Karpas-422 (cell line): ENCODE measurements around the gene NTM. TPM values are rescaled to one million over a fixed set of nuclear protein-coding genes. Genes with fewer than 3 reads are reported as not detected.

Experiments
- DNase-seq: peaks from one replicate; pipeline ENCODE4 v3.0.0-alpha.2; 2015
- H2AFZ ChIP-seq: fragments of 200-600 bp; sonication (generic); 2 replicates; pipeline ENCODE4 v1.6.1; 2014; ENCODE audit warnings: antibody characterized with exemption, low read length, mixed read lengths
- H3K27ac ChIP-seq: fragments of 200-600 bp; sonication (generic); 2 replicates; pipeline ENCODE4 v1.5.1; 2014; ENCODE audit warnings: mild to moderate bottlenecking, low read length, moderate library complexity
- H3K27me3 ChIP-seq: fragments of 200-600 bp; sonication (generic); 2 replicates; pipeline ENCODE4 v1.6.1; 2014; ENCODE audit warnings: low read length, mixed read lengths
- H3K36me3 ChIP-seq: fragments of 200-600 bp; sonication (generic); 2 replicates; pipeline ENCODE4 v1.6.1; 2014; ENCODE audit warnings: low read length, mixed read lengths; ENCODE audit not compliant: insufficient read depth
- H3K4me1 ChIP-seq: fragments of 200-600 bp; sonication (generic); 2 replicates; pipeline ENCODE4 v1.6.1; 2014; ENCODE audit warnings: mild to moderate bottlenecking, low read length, mixed read lengths
- H3K4me2 ChIP-seq: fragments of 200-600 bp; sonication (generic); 2 replicates; pipeline ENCODE4 v1.6.1; 2014; ENCODE audit warnings: low read length, low read depth, mild to moderate bottlenecking; ENCODE audit not compliant: poor library complexity, severe bottlenecking
- H3K4me3 ChIP-seq: fragments of 200-600 bp; sonication (generic); 2 replicates; pipeline ENCODE4 v1.5.1; 2014; ENCODE audit warnings: mild to moderate bottlenecking, antibody characterized with exemption, low read length, mixed read lengths
- H3K79me2 ChIP-seq: fragments of 200-600 bp; sonication (generic); 2 replicates; pipeline ENCODE4 v1.6.1; 2014; ENCODE audit warnings: mild to moderate bottlenecking, low read length, mixed read lengths
- H3K9ac ChIP-seq: fragments of 200-600 bp; sonication (generic); 2 replicates; pipeline ENCODE4 v1.6.0; 2014; ENCODE audit warnings: low read length
- H3K9me2 ChIP-seq: fragments of 200-600 bp; sonication (generic), shearing (Covaris generic); replicated peaks from 2 replicates; pipeline ENCODE4 v1.6.0; 2014; ENCODE audit warnings: mild to moderate bottlenecking, low read length, moderate library complexity; ENCODE audit not compliant: insufficient read depth
- H3K9me3 ChIP-seq: fragments of 300-700, 200-600 bp; sonication (generic); 2 replicates; pipeline ENCODE4 v1.6.1; 2014; ENCODE audit warnings: low read length, mixed read lengths
- H4K20me1 ChIP-seq: fragments of 200-600 bp; sonication (generic); 2 replicates; pipeline ENCODE4 v1.6.1; 2014; ENCODE audit warnings: mild to moderate bottlenecking, antibody characterized with exemption, low read length, low read depth; ENCODE audit not compliant: insufficient read depth
- total RNA-seq: library from RNA; depleted of rRNA; stranded (reverse); fragments of >200 nt; shearing (Covaris generic); gene quantifications from 2 replicates; pipeline ENCODE4 v1.2.3, GENCODE V29; 2014; ENCODE audit warnings: low replicate concordance

NTM gene
- total RNA-seq, 1 experiment from 2014 or later, result not detected

- H3K9me3 ChIP-seq, result no peaks in the 10 kb centered on the region
- no peaks in the 10 kb centered on the region for H3K9me2 ChIP-seq
- H3K36me3 ChIP-seq, result no peaks in the 10 kb centered on the region
- no peaks in the 10 kb centered on the region for H4K20me1 ChIP-seq
- H3K79me2 ChIP-seq, result no peaks in the 10 kb centered on the region
- no peaks in the 10 kb centered on the region for H3K4me1 ChIP-seq
- H3K27me3 ChIP-seq, result no peaks in the 10 kb centered on the region
- no peak overlapping the region for H3K4me3 ChIP-seq
- no peak for DNase-seq
- H2AFZ ChIP-seq, result no peak overlapping the region
- no peak overlapping the region for H3K9ac ChIP-seq
- H3K27ac ChIP-seq, result no peak overlapping the region
- H3K4me2 ChIP-seq, result no peak overlapping the region
Measured at GRCh38 chr11:132022285-132022684, 651.9 kb downstream of the NTM start.

GRCh38 chr11:132022733-132023478 is 652.5 kb downstream of the NTM start:
- H3K4me3 ChIP-seq, result no peak overlapping the region
- H3K79me2 ChIP-seq, result no peaks in the 10 kb centered on the region
- H3K9ac ChIP-seq, result no peak overlapping the region
- H3K4me1 ChIP-seq, result no peaks in the 10 kb centered on the region
- no peak overlapping the region for H2AFZ ChIP-seq
- no peaks in the 10 kb centered on the region for H3K9me2 ChIP-seq
- H3K36me3 ChIP-seq, result no peaks in the 10 kb centered on the region
- no peak overlapping the region for H3K27ac ChIP-seq
- no peak for DNase-seq
- no peak overlapping the region for H3K4me2 ChIP-seq
- H3K27me3 ChIP-seq, result no peaks in the 10 kb centered on the region
- H3K9me3 ChIP-seq, result no peaks in the 10 kb centered on the region
- H4K20me1 ChIP-seq, result no peaks in the 10 kb centered on the region

- Histone ChIP-seq H3K4me2 (no peak overlapping the region), H3K79me2 (no peaks in the 10 kb centered on the region), H4K20me1 (no peaks in the 10 kb centered on the region), H3K27me3 (no peaks in the 10 kb centered on the region), H3K36me3 (no peaks in the 10 kb centered on the region), H3K9me3 (no peaks in the 10 kb centered on the region), H3K9ac (no peak overlapping the region), H3K9me2 (no peaks in the 10 kb centered on the region), H3K4me1 (no peaks in the 10 kb centered on the region), H2AFZ (no peak overlapping the region), H3K27ac (no peak overlapping the region), H3K4me3 (no peak overlapping the region)
- DNase-seq, result no peak
Measured at GRCh38 chr11:132024587-132025295, 654.3 kb downstream of the NTM start.

GRCh38 chr11:132026746-132027145 is 656.3 kb downstream of the NTM start:
- H3K79me2 ChIP-seq, result no peaks in the 10 kb centered on the region
- H3K4me2 ChIP-seq, result no peak overlapping the region
- H3K9ac ChIP-seq, result no peak overlapping the region
- no peaks in the 10 kb centered on the region for H3K9me3 ChIP-seq
- H3K27ac ChIP-seq, result no peak overlapping the region
- H3K9me2 ChIP-seq, result no peaks in the 10 kb centered on the region
- no peak overlapping the region for H3K4me3 ChIP-seq
- no peaks in the 10 kb centered on the region for H4K20me1 ChIP-seq
- no peak overlapping the region for H2AFZ ChIP-seq
- no peaks in the 10 kb centered on the region for H3K27me3 ChIP-seq
- no peak for DNase-seq
- no peaks in the 10 kb centered on the region for H3K4me1 ChIP-seq
- H3K36me3 ChIP-seq, result no peaks in the 10 kb centered on the region

GRCh38 chr11:132028380-132029240 is 658.2 kb downstream of the NTM start:
- Histone ChIP-seq H3K27me3 (no peaks in the 10 kb centered on the region), H3K9me3 (no peaks in the 10 kb centered on the region), H3K79me2 (no peaks in the 10 kb centered on the region), H3K4me1 (no peaks in the 10 kb centered on the region), H3K4me2 (no peak overlapping the region), H3K9ac (no peak overlapping the region), H3K36me3 (no peaks in the 10 kb centered on the region), H3K27ac (no peak overlapping the region), H4K20me1 (no peaks in the 10 kb centered on the region), H3K9me2 (no peaks in the 10 kb centered on the region), H2AFZ (no peak overlapping the region), H3K4me3 (no peak overlapping the region)
- DNase-seq, result peak; percentile 52

- H4K20me1 ChIP-seq, result no peaks in the 10 kb centered on the region
- H3K9me3 ChIP-seq, result no peaks in the 10 kb centered on the region
- H3K4me1 ChIP-seq, result no peaks in the 10 kb centered on the region
- H2AFZ ChIP-seq, result no peak overlapping the region
- H3K27ac ChIP-seq, result no peak overlapping the region
- H3K4me2 ChIP-seq, result no peak overlapping the region
- no peaks in the 10 kb centered on the region for H3K9me2 ChIP-seq
- H3K9ac ChIP-seq, result no peak overlapping the region
- no peaks in the 10 kb centered on the region for H3K36me3 ChIP-seq
- H3K27me3 ChIP-seq, result no peaks in the 10 kb centered on the region
- no peak for DNase-seq
- H3K4me3 ChIP-seq, result no peak overlapping the region
- H3K79me2 ChIP-seq, result no peaks in the 10 kb centered on the region
Measured at GRCh38 chr11:132030896-132031295, 660.5 kb downstream of the NTM start.

- Histone ChIP-seq H3K9ac (no peak overlapping the region), H3K4me1 (no peaks in the 10 kb centered on the region), H3K9me3 (no peaks in the 10 kb centered on the region), H3K4me2 (no peak overlapping the region), H3K4me3 (no peak overlapping the region), H3K27me3 (no peaks in the 10 kb centered on the region), H3K27ac (no peak overlapping the region), H3K79me2 (no peaks in the 10 kb centered on the region), H2AFZ (no peak overlapping the region), H3K36me3 (no peaks in the 10 kb centered on the region), H4K20me1 (no peaks in the 10 kb centered on the region), H3K9me2 (no peaks in the 10 kb centered on the region)
- DNase-seq, result no peak
Measured at GRCh38 chr11:132032555-132032954, 662.1 kb downstream of the NTM start.

GRCh38 chr11:132033051-132033450 is 662.6 kb downstream of the NTM start:
- H4K20me1 ChIP-seq, result no peaks in the 10 kb centered on the region
- no peaks in the 10 kb centered on the region for H3K27me3 ChIP-seq
- no peak for DNase-seq
- H3K9me2 ChIP-seq, result no peaks in the 10 kb centered on the region
- no peak overlapping the region for H3K9ac ChIP-seq
- H3K4me2 ChIP-seq, result no peak overlapping the region
- H3K79me2 ChIP-seq, result no peaks in the 10 kb centered on the region
- H3K27ac ChIP-seq, result no peak overlapping the region
- no peak overlapping the region for H3K4me3 ChIP-seq
- H3K4me1 ChIP-seq, result no peaks in the 10 kb centered on the region
- H2AFZ ChIP-seq, result no peak overlapping the region
- no peaks in the 10 kb centered on the region for H3K9me3 ChIP-seq
- H3K36me3 ChIP-seq, result no peaks in the 10 kb centered on the region
